SW480 (cell line): ENCODE results near the gene ZNRF3.
A peak's percentile ranks its signal among the peaks of the same experiment; 100 is the strongest.
"Not testable (repeated sequence)": the region's sequence is repeated elsewhere in the genome, so short reads cannot be mapped to it uniquely, and the experiment has no call there.

ENCODE experiments used
- DNase-seq: peaks from one replicate; pipeline ENCODE4 v3.0.0-alpha.2; 2016; ENCODE audit warnings: low spot score

Gene ZNRF3

DNA sequence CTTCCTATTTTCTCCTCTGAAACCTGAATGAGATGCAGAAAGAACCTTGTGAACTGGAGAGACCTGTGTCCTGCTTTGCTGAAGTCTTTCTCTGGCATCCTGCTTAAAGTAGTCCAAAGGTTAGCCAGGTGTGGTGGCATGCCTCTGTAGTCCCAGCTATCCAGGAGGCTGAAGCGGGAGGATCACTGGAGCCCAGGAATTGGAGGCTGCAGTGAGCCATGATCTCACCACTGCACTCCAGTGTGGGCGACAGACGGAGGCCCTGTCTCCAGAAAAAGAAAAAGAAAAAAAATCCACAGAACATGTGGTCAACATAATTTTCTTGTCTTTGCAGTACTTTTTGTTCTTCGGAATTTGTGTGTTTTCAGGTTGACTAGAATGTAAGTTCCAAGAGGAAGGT lies 187.1 kb downstream of the ZNRF3 start:
- no peak for DNase-seq

DNA sequence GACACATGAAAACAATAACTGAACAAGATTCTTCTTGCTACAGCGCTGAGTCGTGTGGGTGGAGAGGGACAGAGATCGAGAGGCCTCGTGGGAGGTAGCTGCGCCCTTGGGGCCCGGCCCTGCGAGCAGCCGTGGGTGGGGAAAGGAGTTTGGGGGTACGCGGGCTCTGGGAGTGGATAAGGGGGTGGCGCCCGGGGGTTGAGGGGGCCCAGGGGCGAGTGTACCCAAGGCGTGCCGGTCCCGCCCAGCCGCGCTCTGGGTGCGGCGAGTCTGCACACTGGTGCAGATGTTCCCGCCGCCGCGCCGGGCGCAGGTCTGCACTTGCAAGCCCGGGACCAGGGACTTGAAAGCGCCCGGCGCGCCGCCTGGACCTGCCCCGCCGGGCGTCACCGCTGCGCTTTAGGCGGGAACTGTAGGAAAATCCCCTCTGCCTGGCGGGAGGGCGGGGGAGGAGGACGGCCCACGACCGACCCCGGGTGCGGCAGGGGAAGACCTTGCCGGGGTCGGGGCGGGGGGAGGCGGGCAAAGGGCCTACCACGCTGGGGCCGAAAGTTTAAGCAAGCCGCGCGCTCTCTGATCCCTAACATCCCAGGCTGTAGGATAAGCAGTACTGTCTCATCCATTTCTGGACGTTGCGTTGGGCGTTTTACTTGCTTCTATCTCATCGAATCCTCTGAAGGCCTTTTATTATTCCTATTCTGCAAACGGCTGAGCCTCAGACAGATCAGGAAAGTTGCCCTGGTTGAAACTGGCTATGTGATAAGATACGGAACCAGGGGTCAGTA lies 188.1 kb downstream of the ZNRF3 start:
- peak; percentile 64 for DNase-seq

DNA sequence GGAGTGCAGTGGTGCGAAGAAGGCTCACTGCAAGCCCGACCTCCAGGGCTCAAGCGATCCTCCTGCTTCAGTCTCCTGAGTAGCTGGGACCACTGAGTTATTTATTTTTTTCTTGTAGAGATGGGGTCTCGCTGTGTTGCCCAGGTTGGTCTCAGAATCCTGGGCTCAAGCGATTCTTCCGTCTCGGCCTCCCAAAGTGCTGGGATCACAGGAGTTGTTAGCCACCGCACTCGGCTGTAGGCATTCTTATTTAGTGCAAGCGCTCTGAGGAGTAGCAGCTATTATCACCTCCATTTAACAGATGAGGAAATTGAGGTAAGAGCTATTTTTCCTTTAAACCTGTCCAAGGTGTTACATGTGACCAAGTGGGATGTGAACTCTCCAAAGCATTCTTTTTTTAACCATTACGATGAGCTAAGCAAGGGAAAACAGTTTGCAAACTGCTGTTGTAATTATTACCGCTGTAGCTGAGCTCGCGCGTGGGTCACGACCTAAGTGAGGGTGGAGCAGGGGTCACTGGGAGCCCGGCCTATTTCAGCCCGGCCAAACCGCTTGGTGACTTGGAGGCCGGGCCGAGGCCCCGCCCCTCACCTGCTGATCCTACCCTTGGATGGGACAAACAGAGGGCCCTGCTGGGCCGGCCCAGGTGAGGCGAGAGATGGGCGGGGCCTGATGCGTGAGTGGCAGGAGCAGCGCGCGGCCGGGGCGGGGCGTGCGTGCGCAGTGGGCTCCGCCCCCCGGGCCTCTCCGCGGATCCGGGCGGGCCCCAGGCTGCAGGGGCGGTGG lies 189.0 kb downstream of the ZNRF3 start:
- DNase-seq: peak; percentile 91

DNA sequence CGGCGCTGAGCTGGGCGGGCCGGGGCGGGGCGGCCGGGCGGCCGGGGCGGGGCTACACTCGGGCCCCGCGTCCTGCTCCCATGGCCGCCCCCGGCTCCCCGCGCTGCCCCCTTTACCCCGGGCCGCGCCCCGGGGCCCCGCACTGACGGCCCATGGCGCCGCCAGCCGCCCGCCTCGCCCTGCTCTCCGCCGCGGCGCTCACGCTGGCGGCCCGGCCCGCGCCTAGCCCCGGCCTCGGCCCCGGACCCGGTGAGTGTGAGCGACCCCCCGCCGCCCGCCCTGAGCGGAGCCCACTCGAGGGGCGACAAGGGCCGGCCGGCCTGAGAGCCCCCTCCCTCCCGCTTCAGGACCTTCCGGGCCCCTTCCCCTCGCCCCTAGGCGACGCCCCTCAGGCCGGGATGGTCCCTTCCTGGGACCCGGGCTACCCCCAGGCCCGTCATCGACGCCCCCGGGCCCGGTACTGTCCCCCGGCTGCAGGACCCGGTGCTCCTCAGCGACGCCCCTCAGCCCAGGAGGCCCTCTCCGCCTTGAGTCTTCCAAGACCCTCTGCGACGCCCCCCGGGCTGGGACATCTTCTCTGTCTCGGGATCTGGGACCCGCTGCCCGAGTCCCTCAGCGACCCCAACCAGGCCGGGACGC lies 189.7 kb downstream of the ZNRF3 start, which contains the start of gene KREMEN1:
Gene KREMEN1, plus strand, starts transcription at position 57 of the 639 bp plus-strand sequence. Its CDS starts 96 bp downstream, at position 153.
- no peak for DNase-seq

- DNase-seq: no peak
These were observed 190.4 kb downstream of the ZNRF3 start for GRCh38 chr22:29073618-29074275.

- no peak for DNase-seq
These were observed 191.0 kb downstream of the ZNRF3 start for GRCh38 chr22:29074276-29074772.

- no peak for DNase-seq
These were observed 194.9 kb downstream of the ZNRF3 start for GRCh38 chr22:29078036-29078868.

GRCh38 chr22:29078869-29079207 lies 195.5 kb downstream of the ZNRF3 start:
- no peak for DNase-seq

DNA sequence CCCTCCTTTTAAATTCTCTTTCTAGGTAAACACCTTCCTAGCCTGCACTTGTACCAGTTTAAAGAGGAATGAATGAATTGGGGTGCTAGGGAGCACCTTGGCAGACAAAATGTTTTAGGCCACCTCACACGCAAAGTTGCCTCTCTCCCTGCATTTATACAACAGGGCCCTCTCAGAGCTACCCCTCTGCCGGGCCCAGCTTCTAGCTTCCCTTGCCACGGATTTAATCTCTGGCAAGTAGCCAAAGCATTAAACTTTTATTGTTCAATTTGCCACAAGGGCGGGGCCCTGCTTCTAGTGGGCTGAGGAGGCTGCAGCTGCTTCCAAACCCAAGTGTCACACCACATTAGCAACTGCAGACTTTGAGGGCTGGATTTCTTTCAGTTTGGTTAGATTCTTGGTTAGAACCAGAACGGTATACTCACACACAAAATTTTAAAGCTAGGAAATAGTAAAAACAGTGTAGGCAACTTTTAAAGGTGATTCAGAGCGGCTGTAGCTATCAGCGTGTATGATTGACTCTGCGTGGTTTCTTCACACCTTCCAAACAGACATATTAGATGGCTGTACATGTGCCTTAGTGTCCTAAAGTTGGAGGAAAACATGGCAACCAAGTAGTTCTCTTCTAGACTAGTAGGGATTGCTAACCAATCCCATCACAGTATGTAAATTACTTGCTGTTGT lies 196.0 kb downstream of the ZNRF3 start:
- DNase-seq: peak; percentile 60

DNA sequence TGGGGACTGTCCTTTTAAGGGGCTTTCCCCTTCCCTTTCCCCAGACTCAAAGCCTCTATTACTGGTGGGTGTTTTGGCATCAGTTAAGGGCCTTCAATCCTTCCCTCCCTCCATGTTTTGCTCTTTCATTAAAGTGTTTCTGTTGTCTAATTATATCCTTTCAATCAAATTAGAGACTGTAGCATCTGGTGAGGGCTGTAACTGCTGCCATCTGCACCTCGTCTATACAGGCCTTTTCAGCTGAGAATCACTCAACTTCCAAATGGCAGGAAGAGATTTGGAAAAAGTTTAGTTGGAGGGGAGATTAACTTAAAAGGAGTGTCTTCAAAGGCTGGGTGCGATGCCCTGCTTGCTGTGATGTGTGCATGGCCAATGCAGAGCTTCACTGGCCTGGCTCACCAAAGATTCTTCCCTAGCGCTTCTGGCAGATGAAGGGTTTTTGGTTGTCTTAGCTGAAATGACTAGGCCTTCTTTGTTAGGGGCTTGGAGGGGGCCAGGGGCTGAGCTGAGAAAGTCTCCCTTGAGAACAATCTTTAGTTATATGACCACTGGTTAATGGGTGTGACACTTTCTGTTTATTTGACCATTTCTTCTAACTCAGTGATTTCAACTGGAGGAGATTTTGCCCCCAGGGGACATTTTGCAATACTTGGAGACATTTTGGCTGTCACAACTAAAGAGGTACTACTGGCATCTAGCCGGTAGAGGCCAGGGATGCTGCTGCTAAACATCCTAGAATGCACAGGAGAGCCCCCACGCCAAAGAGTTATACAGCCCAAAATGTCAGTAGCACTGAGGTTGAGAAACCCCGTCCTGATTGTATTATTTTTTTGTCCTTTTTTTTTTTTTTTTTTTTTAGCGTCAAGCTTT lies 197.0 kb downstream of the ZNRF3 start:
- no peak for DNase-seq

DNA sequence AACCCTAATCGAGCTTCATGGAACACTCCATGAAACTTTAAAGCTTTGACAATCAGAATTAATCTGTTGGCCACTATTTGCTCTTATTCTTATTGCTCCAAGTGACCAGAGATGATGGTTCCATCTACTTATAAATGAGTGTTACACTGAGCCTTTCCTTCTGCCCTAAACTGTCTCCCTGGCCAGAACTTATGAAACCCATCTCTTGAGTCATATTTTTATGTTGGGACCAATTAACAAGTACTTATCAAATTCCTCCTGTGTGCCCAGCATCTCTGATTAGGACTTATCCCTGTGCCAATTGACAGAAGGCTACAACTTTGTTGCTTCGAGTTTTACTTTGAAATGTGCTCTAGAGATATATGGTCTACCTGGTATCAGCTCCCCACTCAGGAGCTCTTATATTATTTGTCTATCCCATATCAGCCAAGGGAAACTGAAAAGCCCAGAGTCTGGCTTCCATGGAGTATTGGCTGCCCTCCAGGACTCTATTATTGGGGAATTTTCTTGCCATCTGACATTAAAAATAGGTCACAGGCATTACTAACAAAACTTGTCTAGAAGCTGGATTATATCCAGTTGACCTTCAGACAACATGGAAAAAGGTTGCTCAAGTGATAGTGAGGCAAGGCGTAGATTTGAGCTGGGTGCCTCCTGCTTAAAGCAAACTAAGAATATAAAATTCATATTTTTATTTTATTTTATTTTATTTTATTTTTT lies 198.3 kb downstream of the ZNRF3 start:
- DNase-seq: no peak

DNA sequence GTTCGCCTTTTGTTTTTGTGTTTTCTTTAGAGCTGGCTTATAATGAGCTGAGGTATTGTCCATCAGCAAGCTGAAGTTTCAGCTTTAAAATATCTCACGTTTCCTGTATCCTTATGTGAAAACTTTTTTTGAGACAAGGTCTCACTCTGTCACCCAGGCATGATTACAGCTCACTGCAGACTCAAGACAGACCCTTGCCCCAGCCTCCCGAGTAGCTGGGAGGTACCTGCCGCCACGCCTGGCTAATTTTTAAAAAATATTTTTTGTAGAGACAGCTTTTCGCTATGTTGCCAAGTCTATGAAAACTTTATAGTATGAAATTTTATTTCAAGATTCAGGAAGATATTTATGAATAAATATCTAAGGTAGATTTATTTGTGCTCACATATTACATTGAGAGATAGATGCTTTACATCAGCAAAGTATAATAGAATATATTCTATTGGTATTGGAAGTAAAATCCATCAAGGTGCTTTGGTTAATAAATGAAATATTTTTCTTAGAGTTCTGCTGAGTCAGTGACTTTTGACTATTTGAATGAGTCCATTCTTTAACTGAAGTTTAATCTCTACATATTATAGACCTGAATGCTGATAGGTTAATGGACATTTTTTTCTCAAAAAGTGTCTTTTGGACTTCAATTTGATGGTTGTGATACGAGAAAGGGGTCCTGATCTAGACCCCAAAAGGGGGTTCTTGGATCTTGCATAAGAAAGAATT lies 199.6 kb downstream of the ZNRF3 start:
- no peak for DNase-seq

DNA sequence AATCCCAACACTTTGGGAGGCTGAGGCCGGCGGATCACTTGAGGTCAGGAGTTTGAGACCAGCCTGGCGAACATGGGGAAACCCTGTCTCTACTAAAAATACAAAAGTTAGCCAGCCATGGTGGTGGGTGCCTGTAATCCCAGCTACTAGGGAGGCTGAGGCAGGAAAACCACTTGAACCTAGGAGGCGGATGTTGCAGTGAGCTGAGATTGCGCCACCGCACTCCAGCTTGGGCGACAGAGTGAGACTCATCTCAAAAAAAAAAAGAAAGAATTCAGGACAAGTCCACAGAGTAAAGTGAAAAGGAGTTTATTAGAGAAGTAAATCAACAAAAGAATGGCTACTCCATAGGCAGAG lies 200.2 kb downstream of the ZNRF3 start:
- DNase-seq: not testable (repeated sequence)

DNA sequence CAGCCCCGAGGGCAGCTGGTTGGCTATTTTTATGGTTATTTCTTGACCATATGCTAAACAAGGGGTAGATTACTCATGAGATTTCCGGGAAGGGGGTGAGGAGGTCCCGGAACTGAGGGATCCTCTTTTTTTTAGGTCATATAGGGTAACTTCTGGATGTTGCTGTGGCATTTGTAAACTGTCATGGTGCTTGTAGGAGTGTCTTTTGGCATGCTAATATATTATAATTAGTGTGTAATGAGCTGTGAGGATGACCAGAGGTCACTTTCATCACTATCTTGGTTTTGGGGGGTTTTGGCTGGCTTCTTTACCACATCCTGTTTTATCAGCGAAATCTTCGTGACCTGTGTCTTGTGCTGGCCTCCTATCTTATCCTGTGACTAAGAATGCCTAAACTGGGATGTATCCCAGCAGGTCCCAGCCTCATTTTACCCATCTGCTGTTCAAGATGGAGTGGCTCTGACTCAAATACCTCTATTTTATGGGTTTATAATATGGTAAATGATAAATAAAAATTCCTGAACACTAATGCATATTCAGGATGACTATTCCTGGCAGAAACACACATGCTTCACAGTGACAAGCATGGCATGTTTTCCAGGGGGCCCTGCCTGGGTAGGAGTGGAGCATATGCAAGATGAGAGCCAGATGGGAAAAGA lies 200.7 kb downstream of the ZNRF3 start:
- no peak for DNase-seq

- DNase-seq: no peak
These were observed 203.6 kb downstream of the ZNRF3 start for GRCh38 chr22:29087012-29087411.

DNA sequence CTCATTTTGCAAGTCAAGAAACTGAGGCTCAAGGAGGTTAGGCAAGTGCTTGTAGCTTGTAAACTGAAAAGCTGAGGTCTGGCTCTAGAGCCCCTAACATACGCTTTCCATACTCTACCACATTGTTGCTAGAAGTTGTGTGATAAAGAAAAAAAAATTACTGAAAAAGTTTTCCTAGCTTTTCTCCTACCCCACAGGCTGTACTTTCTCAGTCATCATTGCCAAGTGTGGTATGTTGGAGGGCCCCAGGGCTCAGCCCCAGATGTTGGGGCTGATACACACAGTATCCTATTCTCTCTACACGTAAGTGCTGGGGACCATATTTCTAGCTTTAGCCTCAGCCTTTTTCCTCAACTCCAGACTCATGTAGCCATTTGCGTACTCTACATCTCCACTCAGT lies 205.4 kb downstream of the ZNRF3 start:
- DNase-seq: no peak

- DNase-seq: no peak
These were observed 206.1 kb downstream of the ZNRF3 start for GRCh38 chr22:29089507-29089906.

DNA sequence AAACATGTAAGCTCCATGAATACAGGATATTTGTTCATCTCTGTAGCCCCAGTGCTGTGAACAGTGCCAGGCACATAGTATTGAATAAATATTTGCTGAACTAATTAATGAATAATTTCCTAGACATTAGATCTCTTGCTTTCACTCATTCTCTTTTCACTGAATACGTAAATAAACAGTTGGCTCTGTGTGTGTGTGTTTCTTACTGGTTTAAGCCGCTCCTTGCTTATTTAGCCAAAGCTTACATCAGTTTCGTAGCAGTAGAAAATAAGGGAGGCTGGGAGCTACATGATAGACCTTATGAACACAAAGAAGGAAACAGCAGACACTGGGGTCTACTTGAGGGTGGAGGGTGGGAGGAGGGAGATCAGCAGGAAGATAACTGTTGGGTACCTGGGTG lies 206.7 kb downstream of the ZNRF3 start:
- DNase-seq: no peak
